Spleen (tissue), 7 donors: ENCODE results near the gene ULBP2.

Experiments
- POLR2A ChIP-seq, 3 donors: fragments of 450-650 bp; IDR thresholded peaks; one replicate each; pipeline ENCODE4 v1.5.1; 2017; ENCODE audit warnings: antibody characterized with exemption in 3 of 3, mild to moderate bottlenecking in 1 of 3
- TF ChIP-seq, protein P1 (sequence below), 11 experiments: fragments of 200-600 bp in 7 of 11; fragments of 450-650 bp in 4 of 11; sonication (generic) in 4 of 11; IDR thresholded peaks in 8 of 11; conservative IDR thresholded peaks in 3 of 11; 1 replicate in 7 of 11; 2 replicates in 4 of 11; pipeline versions ENCODE4 v1.4.0 to v1.8.0; 2016 to 2021; ENCODE audit warnings: antibody characterized with exemption in 11 of 11, inconsistent platforms in 4 of 11, mild to moderate bottlenecking in 1 of 11
- donor health status: DM: no; HTN: no; CAD: no; lungs with moderate emphysema.
- donor health status: DM: no; HTN: no; CAD: no.
- donor health status: DM: no; HTN: no; CAD: no.

DNA sequence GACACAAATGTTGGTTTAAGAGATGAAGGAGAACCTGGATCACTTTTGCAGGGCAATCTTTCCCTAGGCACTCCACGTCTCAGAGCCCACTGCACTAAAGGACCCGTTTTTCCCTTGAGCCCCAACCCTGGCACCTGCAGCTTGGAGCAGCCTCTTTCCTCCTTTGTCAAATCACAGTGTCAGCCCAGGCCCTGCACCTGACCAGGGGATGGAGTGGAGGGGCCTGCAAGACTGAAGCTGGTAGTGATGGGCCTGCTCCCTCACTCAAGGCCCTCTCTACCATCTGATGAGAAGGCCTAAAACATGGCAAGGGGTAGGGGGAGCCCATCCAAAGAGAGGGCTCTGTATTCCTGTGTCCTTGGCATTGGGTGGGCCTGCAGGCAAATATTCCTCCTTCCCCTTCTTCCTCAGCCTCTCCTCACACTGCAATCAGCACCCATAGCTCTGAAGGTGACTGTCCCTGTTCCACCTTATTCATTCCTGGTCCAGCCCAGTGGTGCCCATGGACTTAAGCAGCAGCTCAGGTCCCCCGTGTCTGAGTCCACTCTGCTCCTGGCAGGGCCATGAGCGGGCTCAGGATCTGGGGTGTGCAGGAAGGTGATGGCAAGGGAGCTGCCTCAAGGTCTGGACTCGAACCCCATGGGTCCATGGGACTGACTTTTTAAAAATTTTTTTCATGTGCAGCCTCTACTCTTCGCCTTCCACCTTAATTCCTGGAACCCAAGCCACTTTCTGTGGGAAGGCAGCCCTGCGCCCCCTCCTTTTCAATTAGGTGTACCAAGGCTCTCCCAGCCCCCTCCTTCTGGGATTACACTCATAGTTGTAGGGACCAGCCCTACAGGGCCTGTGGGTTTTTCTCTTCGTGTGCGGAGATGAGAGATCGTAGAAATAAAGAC, 25.6 kb upstream of the ULBP2 start:
- TF ChIP-seq, protein P1, sequence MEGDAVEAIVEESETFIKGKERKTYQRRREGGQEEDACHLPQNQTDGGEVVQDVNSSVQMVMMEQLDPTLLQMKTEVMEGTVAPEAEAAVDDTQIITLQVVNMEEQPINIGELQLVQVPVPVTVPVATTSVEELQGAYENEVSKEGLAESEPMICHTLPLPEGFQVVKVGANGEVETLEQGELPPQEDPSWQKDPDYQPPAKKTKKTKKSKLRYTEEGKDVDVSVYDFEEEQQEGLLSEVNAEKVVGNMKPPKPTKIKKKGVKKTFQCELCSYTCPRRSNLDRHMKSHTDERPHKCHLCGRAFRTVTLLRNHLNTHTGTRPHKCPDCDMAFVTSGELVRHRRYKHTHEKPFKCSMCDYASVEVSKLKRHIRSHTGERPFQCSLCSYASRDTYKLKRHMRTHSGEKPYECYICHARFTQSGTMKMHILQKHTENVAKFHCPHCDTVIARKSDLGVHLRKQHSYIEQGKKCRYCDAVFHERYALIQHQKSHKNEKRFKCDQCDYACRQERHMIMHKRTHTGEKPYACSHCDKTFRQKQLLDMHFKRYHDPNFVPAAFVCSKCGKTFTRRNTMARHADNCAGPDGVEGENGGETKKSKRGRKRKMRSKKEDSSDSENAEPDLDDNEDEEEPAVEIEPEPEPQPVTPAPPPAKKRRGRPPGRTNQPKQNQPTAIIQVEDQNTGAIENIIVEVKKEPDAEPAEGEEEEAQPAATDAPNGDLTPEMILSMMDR (IDR thresholded peaks at IDR 0.05 in 8 of 11, conservative IDR thresholded peaks at IDR 0.05 in 3 of 11) = no peak
- TF ChIP-seq POLR2A (IDR thresholded peaks at IDR 0.05) = no peak
